A549 treated with AZD9567 at 1 μM for 4 hours (cell line): Measurements from ENCODE around the gene GDPD1. TPM values are rescaled to one million over a fixed set of nuclear protein-coding genes. Genes with fewer than 3 reads are reported as not detected.

Experiments
- total RNA-seq: library from RNA; stranded (reverse); fragments of 200-300 nt; extraction: Qiagen RNA extraction; gene quantifications from 5 replicates; pipeline ENCODE4 v1.2.3, GENCODE V29; 2022; ENCODE audit not compliant: insufficient read depth

GDPD1 gene
- 0.43 to 2.8 TPM (median 0.61 TPM) in 5 replicates for total RNA-seq

GRCh38 chr17:59220328-59221158 is at the start of gene GDPD1:
Gene GDPD1, plus strand, starts transcription at chr17:59220511. Its CDS starts 99 bp downstream, at chr17:59220610.

Other genes with a start within 250 kb of the GDPD1 start
- 19.3 to 33.1 TPM (median 23.9 TPM) in 5 replicates for gene TRIM37, start 113.6 kb upstream of the GDPD1 start, total RNA-seq
- 90.0 to 105 TPM (median 97.6 TPM) in 5 replicates for gene SKA2, start 65.3 kb upstream of the GDPD1 start, total RNA-seq
- gene PRR11, start 64.8 kb upstream of the GDPD1 start, total RNA-seq = 46.1 to 57.4 TPM (median 52.4 TPM) in 5 replicates
- gene SMG8, start 10.5 kb upstream of the GDPD1 start, total RNA-seq = 26.9 to 31.5 TPM (median 28.5 TPM) in 5 replicates
- 1.4 to 2.3 TPM (median 2.2 TPM) in 5 replicates for gene YPEL2, start 111.1 kb downstream of the GDPD1 start, total RNA-seq